Stimulated activated CD8-positive, alpha-beta memory T cell treated with anti-CD3 and anti-CD28 coated beads, Interleukin-12 subunit alpha, Interleukin-12 subunit beta, amount 100 ng/mL, for 24 hours (primary cell): ENCODE data around the gene C8G.

Experiments used
- DNase-seq: peaks from one replicate; pipeline ENCODE4 v3.0.0-alpha.2; 2020; ENCODE audit errors: extremely low read depth

The C8G gene

DNA sequence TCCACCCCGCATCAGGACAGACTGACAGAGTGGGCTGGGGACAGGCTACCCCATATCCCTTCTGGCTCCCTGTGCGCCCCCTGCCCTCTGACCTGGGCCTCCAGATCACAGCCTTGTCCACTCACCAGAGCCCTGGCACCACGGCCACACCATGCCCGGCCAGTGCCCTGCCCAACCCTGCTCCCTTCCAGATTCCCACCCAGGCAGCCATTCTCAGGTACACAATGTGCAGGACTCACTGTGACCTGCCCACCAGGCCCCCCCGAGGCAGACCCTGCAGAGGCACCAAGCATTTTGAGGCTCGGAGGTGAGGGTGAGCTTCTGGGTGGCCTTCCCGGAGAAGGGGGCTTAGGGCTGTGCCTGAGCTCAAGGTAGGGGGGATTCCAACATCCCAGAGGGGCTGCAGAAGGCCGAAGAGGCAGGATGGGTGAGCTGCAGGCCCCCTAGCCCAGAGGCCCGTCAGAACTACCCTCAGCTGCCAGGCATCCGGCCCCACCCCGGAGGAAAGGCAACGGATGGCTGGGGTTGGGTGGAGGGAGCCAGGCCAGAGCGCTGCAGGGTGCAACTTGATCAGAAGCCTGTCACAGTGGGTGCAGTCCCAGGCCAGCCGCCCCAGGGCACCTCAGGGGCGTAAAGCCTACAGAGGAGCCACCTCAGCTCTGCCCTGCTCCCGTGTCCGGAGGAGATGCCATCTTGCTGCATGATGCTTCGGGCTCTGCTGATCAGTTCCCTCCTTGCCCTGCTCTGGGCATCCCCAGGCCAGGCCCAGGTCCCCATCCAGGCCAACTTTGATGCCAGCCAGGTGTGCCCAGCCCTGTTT is 37.4 kb downstream of the C8G start, which contains the start of gene LCNL1:
TSS of gene LCNL1 (plus strand) at position 762 of the 820 bp plus-strand sequence. CDS start 594 bp downstream, outside the sequence.
- DNase-seq, result no peak

DNA sequence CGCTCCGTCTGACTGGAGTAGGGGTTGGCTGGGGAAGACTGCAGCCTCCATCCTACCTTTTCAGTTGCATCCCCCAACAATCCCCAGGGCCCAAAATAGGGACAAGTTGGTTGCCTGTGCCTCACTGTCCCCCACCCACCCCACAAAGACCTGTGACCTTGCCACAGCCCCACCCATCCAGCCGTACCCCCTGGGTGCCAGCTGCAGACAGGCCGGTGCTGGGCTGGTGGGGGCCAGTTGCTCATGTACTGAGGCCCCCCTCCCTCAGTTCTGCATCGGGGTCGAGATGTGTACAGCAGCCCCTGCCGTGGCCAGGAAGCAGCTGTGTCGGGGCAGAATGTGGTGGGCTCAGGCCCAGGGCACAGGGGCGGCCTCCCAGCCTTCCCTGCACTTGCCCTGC is 38.1 kb downstream of the C8G start:
- no peak for DNase-seq

DNA sequence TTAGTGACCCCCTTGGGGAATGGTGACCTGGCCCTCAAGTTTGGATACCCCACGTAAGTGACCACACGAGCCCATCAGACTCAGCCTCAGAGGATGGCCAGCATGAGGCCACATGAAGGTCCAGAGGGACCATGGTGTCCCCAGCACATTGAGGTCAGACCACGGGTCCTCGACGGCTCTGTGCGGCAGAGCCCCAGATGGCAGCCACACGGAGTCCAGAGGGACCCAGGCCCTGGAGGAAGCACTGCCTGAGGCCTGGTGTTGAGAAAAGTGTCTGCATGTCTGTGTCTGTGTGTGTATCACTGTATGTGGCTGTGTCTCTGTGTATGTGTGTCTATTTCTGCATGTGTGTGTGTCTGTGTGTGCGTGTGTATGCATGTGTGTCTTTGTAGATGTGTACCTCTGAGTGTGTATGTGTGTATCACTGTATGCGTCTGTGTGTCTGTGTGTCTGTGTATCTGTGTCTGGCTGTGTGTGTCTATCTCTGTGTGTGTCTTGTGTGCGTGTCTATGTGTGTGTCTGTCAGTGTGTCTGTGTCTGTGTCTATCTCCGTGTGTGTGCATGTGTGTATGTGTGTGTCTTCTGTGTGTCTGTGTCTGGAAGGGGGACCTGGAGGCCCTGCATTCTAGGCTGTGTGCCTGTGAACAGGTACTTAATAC is 38.7 kb downstream of the C8G start:
- DNase-seq, result no peak

DNA sequence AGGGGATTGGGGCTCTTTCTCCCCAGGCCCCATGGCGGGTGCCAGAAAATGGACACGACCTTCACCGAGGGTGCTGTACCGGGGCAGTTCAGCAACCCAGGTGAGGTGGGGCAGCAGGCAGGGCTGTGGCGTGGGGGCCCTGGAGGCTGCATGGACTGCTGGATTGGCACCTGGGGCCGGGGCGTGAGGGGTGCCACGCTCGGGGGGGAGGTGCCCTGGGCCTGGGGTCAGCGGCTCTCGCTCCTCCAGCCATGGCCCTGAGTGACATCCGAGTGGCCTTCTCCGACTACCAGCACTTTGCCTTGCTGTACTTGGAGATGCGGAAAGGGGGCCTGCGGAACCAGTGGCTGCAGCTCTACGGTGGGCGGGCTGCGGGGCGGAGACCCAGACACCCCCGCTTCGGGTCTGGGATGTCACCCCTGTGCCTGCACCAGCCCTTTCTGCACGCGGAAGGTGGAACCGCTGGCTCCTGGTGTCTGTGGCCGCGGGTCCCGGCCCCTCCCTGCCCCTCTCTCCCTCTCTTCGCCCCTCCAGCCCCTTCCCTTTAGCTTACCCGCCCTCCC is 39.5 kb downstream of the C8G start:
- DNase-seq, result no peak

DNA sequence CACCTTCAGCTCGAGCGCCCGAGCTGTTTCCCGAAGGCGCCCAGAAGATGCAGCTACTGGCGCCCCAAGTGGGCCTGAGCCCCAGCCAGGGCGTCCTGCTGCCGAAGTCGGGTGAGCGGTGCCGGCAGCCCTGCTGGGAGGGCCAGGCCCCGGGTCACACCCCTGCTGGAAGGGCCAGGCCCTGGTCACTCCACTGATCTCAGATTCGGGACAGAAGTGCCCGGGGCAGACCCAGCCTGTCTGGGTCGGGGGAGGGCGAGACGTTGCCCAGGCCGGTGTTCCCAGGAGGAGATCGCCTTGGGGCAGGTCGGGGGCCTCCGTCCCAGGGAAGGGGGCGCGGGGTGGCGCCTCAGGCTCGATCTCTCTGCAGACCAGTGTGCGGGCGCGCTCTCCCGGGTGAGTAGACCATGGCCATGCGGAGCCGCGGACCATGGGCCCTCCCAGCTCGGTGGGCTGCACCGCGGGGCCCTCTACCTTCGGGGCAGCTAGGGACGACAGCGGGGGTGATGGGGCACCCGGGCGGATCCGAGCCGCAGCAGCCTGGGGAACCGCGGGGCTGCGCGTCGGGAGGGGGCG is 40.1 kb downstream of the C8G start:
- DNase-seq, result no peak

DNA sequence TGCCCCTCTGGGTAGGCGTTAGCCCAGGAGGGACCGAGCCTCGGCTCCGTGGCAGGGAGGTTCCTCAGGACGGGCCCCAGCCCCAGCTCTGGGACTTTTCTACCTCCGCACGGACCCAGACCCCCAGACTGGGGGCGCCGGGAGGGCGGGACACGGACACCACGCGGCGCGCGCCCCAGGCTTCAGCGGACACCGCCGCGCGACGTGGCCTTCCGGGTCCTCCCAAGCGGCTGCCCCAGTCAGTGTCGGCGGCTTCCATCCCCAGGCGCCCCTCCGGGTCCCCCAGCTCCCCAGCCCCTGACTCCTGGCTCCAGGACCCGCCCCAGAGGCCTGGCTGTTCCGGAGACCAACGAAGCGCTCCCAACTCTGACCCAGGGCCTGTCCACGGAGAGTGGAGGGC is 40.8 kb downstream of the C8G start:
- DNase-seq, result no peak

DNA sequence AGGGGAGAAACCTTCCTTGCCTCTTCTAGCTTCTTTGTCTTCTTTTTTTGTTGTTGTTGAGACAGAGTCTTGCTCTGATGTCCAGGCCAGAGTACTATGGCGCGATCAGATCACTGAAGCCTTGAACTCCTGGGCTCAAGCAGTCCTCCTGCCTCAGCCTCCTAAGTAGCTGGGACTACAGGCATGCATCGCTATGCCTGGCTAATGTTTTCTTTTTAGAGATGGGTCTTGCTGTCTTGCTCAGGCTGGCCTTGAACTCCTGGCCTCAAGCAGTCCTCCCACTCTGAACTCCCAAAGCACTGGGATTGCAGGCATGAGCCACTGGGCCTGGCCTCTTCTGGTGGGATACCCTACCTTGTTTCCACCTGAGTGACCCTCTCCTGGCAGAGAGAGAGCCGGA is 43.8 kb downstream of the C8G start:
- DNase-seq, result no peak

DNA sequence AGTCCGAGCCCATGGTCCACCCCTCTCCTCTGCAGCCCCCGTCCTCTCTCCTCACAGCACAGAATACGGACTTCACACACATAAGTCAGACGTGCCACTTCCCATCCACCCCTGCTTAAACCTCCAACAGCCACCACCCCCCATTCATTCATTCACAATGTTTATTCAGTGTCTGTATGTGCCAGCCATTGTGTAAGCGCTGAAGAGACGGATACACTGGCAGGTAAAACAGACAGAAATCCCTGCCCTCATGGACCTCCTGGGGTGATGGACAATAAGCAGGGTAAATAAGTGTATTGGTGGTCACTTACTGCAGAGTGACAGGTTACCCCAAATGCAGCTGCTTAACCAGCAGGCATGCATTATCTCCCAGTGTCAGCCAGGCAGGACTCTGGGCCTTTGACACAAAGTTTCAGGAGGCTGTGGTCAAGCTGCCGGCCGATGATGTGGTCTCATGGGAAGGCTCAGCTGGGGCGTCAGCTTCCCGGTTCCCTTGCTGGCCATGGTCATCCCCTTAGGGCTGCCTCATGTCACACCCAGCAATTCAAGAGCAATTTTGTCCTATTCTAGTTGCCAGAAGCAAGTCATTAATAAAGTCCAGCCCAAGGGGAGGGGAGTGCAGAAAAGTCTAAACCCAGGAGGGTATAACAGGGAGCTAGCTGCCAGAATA is 45.3 kb downstream of the C8G start:
- DNase-seq, result no peak

DNA sequence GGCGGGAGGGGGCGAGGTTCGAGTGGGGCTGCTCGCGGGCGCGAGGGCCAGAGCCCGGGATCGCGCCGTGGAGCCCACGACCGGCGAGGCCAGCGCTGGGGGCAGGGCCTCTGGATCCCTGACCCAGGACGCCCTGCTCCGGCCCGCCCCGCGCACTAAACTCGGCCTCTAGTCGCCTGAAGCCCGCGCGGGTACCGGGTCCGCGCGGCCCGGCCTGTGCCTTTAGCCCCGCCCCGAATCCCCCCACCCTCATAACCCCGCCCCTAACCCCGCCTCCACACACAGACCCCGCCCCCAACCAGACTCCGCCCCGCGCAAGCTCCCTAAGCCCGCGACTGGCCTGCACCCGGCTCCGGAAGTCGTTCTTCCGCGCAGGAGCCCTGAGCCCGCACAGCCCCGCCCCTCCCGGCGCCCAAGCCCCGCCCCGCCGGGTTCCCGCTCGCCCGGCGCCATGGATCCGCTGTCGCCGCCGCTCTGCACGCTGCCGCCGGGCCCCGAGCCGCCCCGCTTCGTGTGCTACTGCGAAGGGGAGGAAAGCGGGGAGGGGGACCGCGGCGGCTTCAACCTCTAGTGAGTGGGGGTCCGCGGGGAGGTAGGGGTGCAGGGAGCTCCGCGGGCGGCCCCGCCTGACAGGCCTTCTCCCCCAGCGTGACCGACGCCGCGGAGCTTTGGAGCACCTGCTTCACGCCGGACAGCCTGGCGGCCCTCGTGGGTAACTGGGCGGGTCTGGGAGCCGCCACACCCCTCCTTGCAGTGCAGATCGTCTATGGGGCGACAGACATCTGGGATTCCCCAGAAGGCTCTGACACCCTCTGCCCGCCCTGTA is 47.2 kb downstream of the C8G start, which contains the start of gene PAXX:
TSS of gene PAXX (plus strand) at position 430 of the 826 bp plus-strand sequence. CDS start at position 452, 22 bp downstream.
- DNase-seq, result peak; percentile 86

DNA sequence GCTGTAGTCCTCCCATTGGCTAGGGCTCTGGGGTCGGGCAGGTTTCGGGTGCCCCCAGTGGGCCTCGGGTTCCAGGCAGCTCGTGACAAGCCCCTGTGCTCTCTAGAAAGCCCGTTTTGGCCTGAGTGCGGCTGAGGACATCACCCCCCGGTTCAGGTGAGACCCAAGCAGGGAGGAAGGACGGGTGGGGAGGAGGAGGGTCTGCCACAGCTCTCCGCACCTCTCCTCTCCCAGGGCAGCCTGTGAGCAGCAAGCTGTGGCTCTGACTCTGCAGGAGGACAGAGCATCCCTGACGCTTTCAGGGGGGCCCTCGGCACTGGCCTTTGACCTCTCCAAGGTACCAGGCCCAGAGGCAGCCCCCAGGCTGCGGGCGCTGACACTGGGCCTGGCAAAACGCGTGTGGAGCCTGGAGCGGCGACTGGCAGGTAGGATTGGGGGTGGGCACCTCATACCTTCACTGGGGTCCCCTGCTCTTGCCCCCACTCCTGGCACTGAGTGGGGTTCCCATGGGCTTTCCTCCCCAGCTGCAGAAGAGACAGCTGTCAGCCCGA is 47.9 kb downstream of the C8G start:
- DNase-seq, result no peak

DNA sequence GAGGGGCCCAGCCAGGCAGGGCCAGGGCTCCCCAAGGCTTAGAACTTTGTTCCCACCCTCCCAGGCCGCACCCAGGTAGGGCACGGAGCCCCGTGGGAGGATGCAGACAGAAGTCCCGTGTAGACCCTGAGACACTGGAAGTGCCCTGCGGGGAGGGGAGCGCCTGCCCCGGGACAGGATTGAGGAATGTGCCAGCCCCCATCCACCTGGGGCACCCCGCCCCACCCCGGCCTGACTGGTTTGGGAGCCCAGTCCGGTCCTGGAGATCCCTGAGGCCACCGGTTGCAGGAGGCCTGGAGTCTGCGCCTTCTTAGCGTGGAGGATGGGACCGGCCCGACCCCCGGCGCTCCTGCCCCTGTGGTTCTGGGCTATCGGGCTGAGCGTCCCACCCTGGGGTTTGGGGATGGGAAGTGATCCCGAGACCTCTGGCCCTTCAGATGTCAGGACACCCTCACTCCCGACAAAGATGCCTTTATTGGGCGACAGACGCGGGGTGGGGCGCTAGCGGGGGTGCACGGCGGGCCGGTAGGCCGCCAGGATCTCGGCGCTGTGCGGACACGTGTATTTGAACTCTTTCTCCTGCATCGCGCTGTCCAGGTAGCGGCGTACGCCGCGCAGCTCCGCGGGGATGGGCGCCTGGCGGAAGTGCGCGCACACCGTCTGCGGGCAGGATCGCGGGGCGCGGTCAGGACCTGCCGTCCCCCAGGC is 49.3 kb downstream of the C8G start:
- DNase-seq, result no peak

DNA sequence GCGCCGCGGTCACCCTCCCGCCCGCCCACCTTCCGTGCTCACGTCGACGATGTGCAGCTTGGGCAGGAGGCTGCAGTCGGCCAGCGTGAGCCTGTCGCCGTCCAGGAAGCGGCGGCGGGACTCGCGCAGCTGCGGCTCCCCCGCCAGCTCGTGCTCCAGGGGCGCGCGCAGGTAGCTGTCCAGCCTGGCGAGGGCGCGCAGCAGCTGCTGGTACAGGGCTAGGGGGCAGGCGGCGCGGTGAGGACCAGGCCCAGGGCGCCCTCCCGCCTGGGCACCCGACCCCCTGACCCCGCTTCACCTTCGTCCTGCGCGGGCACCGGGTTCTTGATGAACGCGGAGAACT is 49.8 kb downstream of the C8G start:
- DNase-seq, result no peak

DNA sequence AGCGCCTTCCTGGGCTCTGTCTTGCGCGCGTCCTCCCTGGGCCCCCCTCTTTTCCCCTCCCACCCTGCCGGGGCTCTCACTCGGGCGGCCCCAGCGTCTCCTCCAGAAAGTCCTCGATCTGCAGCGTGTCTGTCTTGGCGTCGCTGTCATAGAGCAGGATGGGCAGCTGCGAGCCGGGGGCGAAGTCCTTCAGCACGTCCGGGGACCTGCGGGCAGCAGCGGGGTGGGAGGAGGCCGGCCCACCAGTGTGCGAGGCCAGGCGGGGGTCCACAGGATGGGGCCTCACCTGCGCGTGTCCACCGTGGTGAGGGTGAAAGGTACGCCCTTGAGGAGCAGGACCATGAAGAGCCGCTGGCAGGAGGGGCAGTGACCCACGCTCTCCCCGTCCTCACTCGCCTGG is 50.3 kb downstream of the C8G start:
- DNase-seq, result no peak

DNA sequence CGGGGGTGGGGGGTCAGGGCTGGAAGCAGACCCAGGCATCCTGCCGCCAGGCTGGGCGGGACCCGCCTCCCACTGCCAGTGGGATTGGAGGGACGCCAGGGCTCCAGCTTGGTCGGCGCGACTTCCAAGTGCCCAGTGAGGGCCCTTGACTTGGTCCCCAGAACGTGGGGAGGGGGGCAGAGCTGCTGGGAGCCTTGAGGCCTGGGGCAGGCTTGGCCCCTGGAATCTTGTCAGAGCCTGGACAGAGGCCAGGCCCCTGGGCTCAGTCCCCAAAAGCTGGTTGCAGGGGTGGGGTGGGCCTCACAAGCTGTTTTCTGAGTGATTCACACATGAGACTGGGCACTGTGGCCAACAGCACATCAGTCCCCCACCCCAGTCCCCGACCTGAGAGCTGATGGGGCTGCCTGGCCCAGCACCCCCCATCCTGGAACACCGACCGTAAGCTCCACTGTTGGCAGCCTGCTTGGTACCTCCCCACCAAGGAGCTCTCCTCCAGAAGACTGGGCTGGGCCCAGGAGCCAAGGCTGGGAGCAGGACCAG is 50.8 kb downstream of the C8G start:
- no peak for DNase-seq
